Right ventricle myocardium inferior (tissue), 1 donor: Measurements from ENCODE around the gene NRXN3. TPM values are rescaled to one million over a fixed set of nuclear protein-coding genes. Genes with fewer than 3 reads are reported as not detected.

Experiments
- ATAC-seq: fragments of 200-7000 bp; cut with Tn5 transposase; one replicate; pipeline ENCODE4 v1.9.1; 2020; ENCODE audit warnings: mild to moderate bottlenecking, moderate library complexity
- DNase-seq: peaks from one replicate; pipeline ENCODE4 v3.0.0; 2021; ENCODE audit errors: missing footprints
- intact Hi-C: fragments of 100-400 bp; cut with DNase I; formaldehyde crosslinking; loops from one replicate; pipeline ENCODE4 v1.11.0; 2022
- total RNA-seq: library from RNA; stranded (reverse); fragmentation: NEBNext Ultra II Directional; extraction: Animal tissue kit (Norgen Biotek cat#: 25700); gene quantifications from one replicate; pipeline ENCODE4 v1.2.1, GENCODE V29; 2021
- donor health status: DM: no; HTN: yes; CAD: no; lungs with severe emphysema.

NRXN3 gene
- total RNA-seq, 1 donor from 2014 or later, result 1.4 TPM

DNA sequence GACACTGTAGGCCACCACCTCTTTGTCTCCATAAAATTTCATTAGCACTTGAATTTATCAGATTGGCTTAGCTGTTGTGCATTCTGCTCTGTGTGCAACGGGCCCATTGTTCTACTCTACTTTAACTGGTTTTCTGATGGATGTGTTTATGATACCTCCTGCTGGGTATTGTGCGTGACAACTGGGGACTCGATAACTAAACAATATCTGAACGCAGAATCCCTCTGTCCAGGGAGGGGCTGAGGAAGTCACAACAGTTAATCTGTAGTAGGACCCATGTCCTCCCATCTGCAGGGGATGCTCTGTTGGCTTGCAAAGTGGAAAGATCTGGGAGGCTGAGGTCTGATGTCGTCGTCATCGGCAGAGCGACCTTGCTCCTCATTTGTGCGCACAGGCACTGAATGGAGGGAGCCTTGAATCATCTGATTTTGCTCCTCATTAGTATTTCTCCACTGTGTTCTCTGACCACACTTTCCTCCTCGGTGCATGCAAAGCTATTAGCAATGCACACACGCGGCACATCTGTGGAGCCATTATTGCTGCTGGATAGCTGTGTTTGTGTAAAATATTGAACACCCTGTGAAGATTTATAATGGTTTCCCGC lies 422.5 kb downstream of the NRXN3 start:
- intact Hi-C loops, result loop anchor here (10.0 kb wide), 1 partner anchor 568 kb away; no protein-coding TSS in a partner anchor
- ATAC-seq (no peak), DNase-seq (no peak)

- ATAC-seq, result no peak
- intact Hi-C loops, result loop anchor here (10.0 kb wide), 1 partner anchor 569 kb away; no protein-coding TSS in a partner anchor
- no peak for DNase-seq
Observed at GRCh38 chr14:78593949-78594348, 423.8 kb downstream of the NRXN3 start.

- intact Hi-C loops, result loop anchor here (10.0 kb wide), 1 partner anchor 571 kb away; no protein-coding TSS in a partner anchor
- no peak for DNase-seq
- ATAC-seq, result no peak
Observed at GRCh38 chr14:78595797-78596196, 425.6 kb downstream of the NRXN3 start.

GRCh38 chr14:78598046-78598920 lies 428.1 kb downstream of the NRXN3 start:
- intact Hi-C loops, result loop anchor here (10.0 kb wide), 1 partner anchor 573 kb away; no protein-coding TSS in a partner anchor
- DNase-seq (no peak), ATAC-seq (peak; percentile 75)

GRCh38 chr14:78605025-78605762 lies 435.0 kb downstream of the NRXN3 start:
- DNase-seq (no peak), ATAC-seq (no peak)
- intact Hi-C loops, result no loop called here

GRCh38 chr14:78605897-78606500 lies 435.8 kb downstream of the NRXN3 start:
- DNase-seq (no peak), ATAC-seq (no peak)
- intact Hi-C loops, result no loop called here

DNA sequence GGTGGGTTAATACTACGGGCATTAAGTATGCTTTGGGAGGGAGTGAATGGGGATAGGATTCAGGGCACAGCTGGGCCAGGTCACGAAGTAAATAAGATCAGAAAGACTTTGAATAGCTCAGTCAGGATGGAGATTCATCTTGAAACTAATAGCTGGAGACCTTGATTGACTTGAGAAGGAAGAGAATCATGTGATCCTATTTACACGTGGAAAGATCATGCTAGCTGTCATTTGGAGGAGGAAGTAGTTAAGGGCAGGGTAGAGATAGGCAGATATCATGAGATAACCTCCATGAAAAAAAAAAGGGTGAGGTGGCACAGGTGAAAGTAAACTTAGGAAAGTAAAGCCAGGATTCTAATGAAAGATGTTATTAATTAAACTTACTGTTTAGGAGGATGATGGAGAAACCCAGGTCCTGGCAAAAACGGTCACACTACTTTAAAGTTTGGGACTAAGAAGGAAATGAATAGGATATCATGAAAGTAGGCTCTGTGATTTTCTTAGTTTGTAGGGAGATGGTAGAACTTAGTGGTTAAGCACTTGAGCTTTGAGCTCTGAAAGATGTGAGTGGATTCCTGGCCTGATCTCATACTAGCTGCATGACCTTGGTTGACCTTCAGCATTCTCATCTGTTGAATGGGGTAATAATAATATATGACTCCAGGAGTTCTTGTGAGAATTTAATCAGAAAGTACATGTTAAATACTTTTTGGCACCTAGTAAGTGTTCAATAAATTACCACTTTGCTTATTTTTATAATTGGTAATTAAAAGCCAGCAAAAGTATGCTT lies 439.0 kb downstream of the NRXN3 start:
- intact Hi-C loops, result no loop called here
- DNase-seq (no peak), ATAC-seq (no peak)

DNA sequence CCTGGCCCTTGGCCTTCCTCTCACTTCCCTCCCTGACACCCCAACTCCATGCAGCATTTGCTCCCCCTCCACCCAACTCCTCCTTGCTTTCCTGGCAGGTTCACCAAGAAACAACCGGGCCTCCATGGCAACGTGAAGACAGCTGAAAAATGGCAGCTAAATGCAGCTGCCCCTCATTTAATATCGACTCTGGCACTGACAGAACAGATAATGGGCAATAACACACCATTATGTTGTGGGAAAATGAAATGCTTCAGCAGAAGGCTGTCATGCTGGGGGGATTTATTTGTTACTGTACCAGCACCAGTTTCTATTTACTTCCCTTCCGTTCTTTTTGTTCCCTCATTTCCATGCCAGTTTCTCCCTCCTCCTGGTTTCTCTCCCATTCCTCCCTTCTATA lies 440.8 kb downstream of the NRXN3 start:
- intact Hi-C loops, result no loop called here
- no peak for DNase-seq
- ATAC-seq, result no peak

GRCh38 chr14:78611796-78612571 lies 441.8 kb downstream of the NRXN3 start:
- ATAC-seq, result no peak
- intact Hi-C loops, result no loop called here
- DNase-seq, result no peak

- no peak for DNase-seq
- intact Hi-C loops, result no loop called here
- no peak for ATAC-seq
Observed at GRCh38 chr14:78612666-78613065, 442.5 kb downstream of the NRXN3 start.

DNA sequence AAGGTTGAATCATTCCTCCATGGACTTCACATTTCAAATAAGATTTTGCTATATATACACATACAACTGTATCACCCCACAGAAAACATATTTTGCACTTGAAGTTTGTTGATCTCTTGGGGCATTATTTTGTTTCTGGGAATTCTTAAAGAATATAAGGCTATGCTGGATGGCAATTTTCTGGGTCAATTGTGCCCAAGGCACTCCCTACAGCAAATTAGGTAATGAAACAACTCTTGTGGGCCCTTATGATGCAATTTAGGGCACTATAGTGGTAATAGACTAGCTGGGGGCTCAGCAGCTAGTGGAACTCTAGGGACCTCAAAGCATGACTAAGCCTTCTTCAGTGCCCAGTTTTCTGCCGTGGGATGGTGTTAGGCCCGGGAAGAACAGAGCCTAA lies 444.4 kb downstream of the NRXN3 start:
- ATAC-seq, result no peak
- intact Hi-C loops, result no loop called here
- DNase-seq, result no peak

DNA sequence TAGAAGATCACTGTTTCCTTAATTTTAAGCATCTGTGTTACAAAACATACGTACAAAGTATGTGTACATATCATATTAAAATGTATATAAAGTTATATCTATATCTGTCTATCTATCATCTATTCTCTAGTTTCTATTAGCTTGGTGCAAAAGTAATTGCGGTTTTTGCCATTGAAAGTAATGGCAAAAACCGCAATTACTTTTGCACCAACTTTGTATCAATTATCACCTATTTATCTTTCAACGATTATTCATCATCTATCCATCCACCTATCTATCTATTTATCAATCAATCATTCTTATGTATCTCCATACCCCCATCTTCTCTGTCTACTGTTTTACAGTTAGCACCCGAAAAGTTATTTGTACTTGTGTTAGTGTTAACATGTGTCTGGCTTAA lies 447.6 kb downstream of the NRXN3 start:
- DNase-seq, result no peak
- intact Hi-C loops, result no loop called here
- no peak for ATAC-seq

DNA sequence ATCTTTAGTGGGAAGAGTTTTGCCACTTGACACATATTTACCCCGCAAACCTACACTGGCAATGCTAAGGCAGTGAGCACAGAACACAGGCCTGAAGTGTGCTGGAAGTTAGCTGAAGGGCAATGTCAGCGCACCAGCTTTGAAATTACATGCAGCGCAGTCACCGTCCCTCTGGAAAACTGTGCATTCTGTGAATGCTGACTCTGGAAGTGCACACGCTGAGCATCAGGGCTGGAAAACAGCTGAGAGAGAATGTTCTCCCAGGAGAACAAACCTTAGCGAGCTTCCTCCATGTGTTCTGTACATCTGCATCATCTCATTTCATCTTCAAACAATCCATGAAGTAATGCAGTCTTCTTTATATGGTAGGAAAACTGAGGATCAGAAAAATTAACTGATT lies 448.2 kb downstream of the NRXN3 start:
- ATAC-seq, result no peak
- intact Hi-C loops, result no loop called here

GRCh38 chr14:78627114-78627513 lies 456.9 kb downstream of the NRXN3 start:
- DNase-seq (no peak), ATAC-seq (no peak)
- intact Hi-C loops, result no loop called here

More for the DNA sequence above, 448.2 kb downstream of the NRXN3 start:
- no peak for DNase-seq

GRCh38 chr14:78631551-78631950 lies 461.4 kb downstream of the NRXN3 start:
- intact Hi-C loops, result no loop called here
- ATAC-seq (no peak), DNase-seq (no peak)

DNA sequence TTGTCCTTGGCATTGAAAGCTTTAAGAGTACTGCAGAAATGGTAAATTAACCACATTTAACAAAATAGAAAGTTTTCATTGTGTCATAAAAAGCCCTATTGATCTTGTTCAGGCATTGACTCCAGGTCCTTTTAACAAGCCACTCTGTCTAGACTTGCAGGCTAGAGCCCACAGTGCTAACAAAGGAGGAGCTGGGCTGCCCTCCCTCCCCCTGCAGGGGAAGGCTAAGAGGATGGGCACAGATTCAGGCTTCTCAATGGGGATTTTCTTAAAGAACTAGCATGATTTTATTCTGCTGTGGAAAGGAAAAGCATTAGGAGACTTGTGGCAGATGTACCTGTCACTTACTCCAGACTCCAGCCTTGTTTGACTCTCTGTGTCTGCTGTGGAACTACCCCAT lies 463.6 kb downstream of the NRXN3 start:
- no peak for DNase-seq
- no peak for ATAC-seq
- intact Hi-C loops, result no loop called here

DNA sequence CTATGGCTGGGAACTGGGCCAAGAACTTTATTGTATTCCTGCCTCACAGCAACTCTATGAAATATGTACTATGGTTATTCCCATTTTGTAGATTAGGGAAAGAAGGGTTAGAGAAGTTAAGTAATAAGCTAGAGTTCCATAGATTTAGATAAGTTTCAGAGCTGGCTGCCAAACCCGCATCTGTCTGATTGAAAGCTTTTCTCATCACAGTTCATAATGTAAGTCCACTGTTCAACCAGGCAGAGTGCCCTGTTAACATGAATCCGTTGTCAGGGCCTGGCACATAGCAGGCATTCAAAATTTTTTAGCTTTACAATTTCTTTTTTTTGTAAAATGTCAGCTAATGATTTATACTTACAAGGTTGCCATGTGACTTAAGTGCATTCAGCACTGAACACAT lies 467.3 kb downstream of the NRXN3 start:
- ATAC-seq (no peak), DNase-seq (no peak)
- intact Hi-C loops, result no loop called here
